Measurements from ENCODE around the gene LHX4.
"Not testable (repeated sequence)": the region's sequence is repeated elsewhere in the genome, so short reads cannot be mapped to it uniquely, and the experiment has no call there.

Gene LHX4

GRCh38 chr1:180196436-180197003 is 33.5 kb upstream of the LHX4 start:
- DNase-seq (ENCODE audit: low read depth in 1 of 2, low spot score in 1 of 2), result no peak

GRCh38 chr1:180197231-180197630 is 32.8 kb upstream of the LHX4 start:
- DNase-seq (ENCODE audit: low read depth in 1 of 2, low spot score in 1 of 2), result no peak

GRCh38 chr1:180198196-180198595 is 31.9 kb upstream of the LHX4 start:
- no peak for DNase-seq (ENCODE audit: low read depth in 1 of 2, low spot score in 1 of 2)

GRCh38 chr1:180198611-180199010 is 31.5 kb upstream of the LHX4 start:
- DNase-seq (ENCODE audit: low read depth in 1 of 2, low spot score in 1 of 2), result no peak

- no peak for DNase-seq (ENCODE audit: low read depth in 1 of 2, low spot score in 1 of 2)
These were observed 31.0 kb upstream of the LHX4 start for GRCh38 chr1:180199018-180199417.

- DNase-seq (ENCODE audit: low read depth in 1 of 2, low spot score in 1 of 2), result no peak
These were observed 28.4 kb upstream of the LHX4 start for GRCh38 chr1:180201451-180202200.

- DNase-seq (ENCODE audit: low read depth in 1 of 2, low spot score in 1 of 2), result not testable (repeated sequence)
These were observed 27.5 kb upstream of the LHX4 start for GRCh38 chr1:180202588-180202987.

GRCh38 chr1:180204231-180204630 is 25.8 kb upstream of the LHX4 start:
- no peak for DNase-seq (ENCODE audit: low read depth in 1 of 2, low spot score in 1 of 2)

GRCh38 chr1:180206581-180206980 is 23.5 kb upstream of the LHX4 start:
- DNase-seq (ENCODE audit: low read depth in 1 of 2, low spot score in 1 of 2), result no peak

- no peak for DNase-seq (ENCODE audit: low read depth in 1 of 2, low spot score in 1 of 2)
These were observed 21.8 kb upstream of the LHX4 start for GRCh38 chr1:180208264-180208663.

- no peak for DNase-seq (ENCODE audit: low read depth in 1 of 2, low spot score in 1 of 2)
These were observed 19.9 kb upstream of the LHX4 start for GRCh38 chr1:180210008-180210620.

GRCh38 chr1:180211156-180211859 is 18.8 kb upstream of the LHX4 start:
- no peak for DNase-seq (ENCODE audit: low read depth in 1 of 2, low spot score in 1 of 2)

GRCh38 chr1:180211860-180212229 is 18.2 kb upstream of the LHX4 start:
- no peak for DNase-seq (ENCODE audit: low read depth in 1 of 2, low spot score in 1 of 2)

GRCh38 chr1:180213401-180214170 is 16.5 kb upstream of the LHX4 start:
- DNase-seq (ENCODE audit: low read depth in 1 of 2, low spot score in 1 of 2), result no peak

GRCh38 chr1:180215856-180216625 is 14.0 kb upstream of the LHX4 start:
- DNase-seq (ENCODE audit: low read depth in 1 of 2, low spot score in 1 of 2), result no peak

GRCh38 chr1:180217006-180217405 is 13.1 kb upstream of the LHX4 start:
- DNase-seq (ENCODE audit: low read depth in 1 of 2, low spot score in 1 of 2), result no peak

GRCh38 chr1:180218806-180219765 is 11.0 kb upstream of the LHX4 start:
- no peak for DNase-seq (ENCODE audit: low read depth in 1 of 2, low spot score in 1 of 2)

- no peak for DNase-seq (ENCODE audit: low read depth in 1 of 2, low spot score in 1 of 2)
These were observed 10.3 kb upstream of the LHX4 start for GRCh38 chr1:180219776-180220175.

- DNase-seq (ENCODE audit: low read depth in 1 of 2, low spot score in 1 of 2), result no peak
These were observed 8.6 kb upstream of the LHX4 start for GRCh38 chr1:180221462-180221861.

All from activated CD4-positive, alpha-beta T cell treated with anti-CD3 and anti-CD28 coated beads, Interleukin-2, amount 50 U/mL, for 24 hours (primary cell).